SKM-1 (cell line): Measurements from ENCODE around the gene MGAT3.

Experiments used
- DNase-seq: peaks from one replicate; lab custom pipeline; 2025; ENCODE audit not compliant: unreplicated experiment; lab: John Stamatoyannopoulos, UW

MGAT3 gene

GRCh38 chr22:39449708-39450107 is 7.1 kb upstream of the MGAT3 start:
- no peak for DNase-seq

DNA sequence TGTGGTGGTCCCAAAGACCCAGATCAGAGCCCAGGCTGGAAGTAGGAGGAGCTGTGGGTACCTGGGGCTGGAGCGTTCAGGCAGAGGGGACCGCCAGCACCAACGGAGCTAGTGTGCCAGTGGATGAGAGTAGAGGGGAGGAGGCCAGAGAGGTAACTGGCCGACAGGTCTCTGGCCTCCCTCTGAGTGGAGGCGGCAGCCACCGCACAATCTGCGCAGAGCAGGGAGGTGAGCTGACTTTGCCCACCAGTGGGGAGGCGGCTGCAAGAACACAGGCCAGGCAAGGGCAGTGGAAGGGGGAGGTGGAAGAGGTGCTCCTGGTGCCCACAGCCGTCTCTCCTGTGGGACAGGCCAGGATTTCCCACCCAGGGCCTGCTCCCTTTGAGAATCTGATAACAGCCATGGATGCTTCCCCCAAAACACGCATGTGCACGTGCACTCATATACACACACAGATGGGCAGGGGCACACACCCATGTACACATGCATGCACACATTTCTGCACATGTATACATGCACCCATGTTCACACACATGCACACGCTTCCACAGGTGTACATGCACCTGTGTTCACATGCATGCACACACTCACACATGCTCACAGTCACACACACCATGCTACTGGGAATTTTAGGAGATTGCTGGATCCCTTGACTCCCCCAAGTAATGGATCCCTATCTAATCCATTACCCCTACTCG is 6.4 kb upstream of the MGAT3 start:
- no peak for DNase-seq

- no peak for DNase-seq
Measured at GRCh38 chr22:39452740-39453040, 4.1 kb upstream of the MGAT3 start.

DNA sequence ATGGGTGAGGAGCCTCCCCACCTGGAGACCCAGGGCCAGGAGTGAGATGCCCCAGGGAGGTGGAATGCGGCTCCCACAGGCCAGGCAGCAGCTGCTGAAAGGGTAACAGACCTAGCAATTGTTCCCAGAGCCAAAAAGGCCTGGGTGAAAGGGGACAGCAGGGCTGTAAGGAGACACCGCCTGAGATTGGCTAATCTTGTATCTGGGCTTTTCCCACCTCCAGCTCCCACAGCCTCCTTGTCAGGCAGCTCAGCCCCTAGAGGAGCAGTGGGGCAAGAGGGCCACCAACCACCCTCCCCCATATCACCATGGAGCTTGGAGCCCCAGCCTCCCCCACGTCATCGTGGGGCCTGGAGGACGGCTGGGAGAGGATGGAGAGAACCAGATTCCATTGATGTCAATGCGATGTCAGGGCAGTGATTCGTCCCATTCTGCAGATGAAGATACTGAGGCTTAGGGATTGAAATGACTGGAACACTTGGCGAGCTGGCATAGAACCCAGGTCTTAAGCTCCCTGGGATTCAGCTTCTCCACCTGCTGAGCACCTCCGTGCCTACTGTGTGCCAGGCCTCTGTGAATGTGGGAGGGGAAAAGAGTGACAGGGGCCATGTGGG is 2.9 kb upstream of the MGAT3 start:
- DNase-seq = no peak

DNA sequence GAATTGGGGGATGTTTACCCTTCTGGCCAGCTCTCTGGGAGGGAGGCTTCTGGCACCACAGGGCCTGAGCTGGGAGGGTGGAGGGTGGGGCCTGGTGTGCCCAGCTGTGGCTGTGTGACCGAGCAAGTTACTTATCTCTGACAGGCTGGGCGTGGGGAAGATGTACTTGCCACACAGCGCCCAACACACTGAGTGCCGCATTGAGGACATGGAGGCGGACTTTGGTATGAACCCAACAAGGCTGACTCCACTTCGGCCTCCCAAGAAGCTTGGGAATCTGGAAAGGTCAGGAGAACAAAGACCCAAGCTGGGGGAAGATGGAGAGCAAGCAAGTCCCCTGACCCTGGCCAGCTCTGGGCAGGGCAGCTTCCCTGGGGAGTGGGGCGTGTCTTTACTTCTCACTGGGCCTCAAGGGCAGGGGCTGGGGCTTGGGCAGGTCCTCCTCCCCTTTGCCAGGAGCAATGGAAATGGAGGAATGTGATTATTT is 2.4 kb upstream of the MGAT3 start:
- DNase-seq = no peak

GRCh38 chr22:39457198-39457555 is 365 bp downstream of the MGAT3 start:
- DNase-seq = no peak

DNA sequence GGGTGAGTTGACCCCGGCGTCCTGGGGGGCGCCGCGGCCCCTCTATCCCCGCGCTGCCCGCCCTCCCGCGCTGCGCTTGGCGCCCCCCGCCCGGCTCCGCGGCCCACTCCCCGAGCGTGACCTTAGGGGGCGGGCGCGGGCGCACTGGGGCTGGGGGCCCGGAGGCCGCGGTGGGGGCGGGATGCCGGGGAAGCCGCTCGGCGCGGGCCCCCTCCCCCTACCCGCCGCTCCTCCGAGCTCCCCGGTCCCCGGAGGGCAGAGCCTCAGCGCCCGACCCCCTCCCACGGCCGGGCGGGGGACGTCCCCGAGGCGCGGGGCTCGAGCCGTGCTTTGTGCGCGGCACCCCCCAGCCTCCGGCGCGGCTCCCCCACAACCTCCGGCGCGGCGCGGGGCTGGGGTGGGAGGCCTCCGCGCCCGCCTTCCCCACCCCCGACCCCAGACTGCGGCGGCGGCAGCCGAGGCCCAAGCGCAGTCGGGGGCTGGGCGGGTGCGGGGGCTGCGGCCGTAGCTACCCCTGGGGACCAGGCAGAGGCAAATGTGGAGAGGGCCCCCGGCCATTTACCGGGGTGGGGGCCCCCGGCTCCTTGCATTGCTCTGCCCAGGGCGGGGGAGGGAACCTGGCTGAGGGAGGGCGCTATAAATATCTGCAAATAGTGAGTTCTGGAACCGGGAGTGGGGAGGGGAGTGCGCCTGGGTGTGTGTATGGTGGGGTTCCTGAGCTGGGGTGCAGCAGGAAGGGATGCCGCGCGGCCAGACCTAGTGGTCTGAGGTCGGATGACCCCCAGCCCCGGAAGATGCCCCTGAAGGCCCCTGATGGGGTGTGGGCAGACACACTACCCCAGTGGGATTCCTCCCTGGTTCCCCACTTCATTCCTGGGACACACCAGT is 988 bp downstream of the MGAT3 start:
- DNase-seq = no peak

GRCh38 chr22:39458444-39459083 is 1.8 kb downstream of the MGAT3 start:
- DNase-seq = no peak

DNA sequence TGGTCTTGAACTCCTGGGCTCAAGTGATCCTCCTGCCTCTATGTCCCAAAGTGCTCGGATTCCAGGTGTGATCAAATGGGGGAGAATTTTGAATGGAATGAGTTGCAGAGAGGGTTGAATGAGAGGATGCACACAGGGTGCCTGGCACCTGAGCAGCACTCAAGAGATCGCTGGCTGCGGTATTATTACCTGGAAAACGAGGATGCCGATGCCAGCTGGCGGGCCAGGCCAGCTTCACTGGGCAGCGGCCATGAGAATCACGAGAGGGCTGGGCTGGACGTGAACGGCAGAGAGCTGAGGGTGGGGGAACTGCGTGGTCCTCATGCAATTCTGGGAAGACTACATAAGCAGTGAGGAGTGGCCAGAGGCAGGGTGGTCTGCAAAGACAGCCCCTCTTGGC is 2.9 kb downstream of the MGAT3 start:
- DNase-seq = no peak

DNA sequence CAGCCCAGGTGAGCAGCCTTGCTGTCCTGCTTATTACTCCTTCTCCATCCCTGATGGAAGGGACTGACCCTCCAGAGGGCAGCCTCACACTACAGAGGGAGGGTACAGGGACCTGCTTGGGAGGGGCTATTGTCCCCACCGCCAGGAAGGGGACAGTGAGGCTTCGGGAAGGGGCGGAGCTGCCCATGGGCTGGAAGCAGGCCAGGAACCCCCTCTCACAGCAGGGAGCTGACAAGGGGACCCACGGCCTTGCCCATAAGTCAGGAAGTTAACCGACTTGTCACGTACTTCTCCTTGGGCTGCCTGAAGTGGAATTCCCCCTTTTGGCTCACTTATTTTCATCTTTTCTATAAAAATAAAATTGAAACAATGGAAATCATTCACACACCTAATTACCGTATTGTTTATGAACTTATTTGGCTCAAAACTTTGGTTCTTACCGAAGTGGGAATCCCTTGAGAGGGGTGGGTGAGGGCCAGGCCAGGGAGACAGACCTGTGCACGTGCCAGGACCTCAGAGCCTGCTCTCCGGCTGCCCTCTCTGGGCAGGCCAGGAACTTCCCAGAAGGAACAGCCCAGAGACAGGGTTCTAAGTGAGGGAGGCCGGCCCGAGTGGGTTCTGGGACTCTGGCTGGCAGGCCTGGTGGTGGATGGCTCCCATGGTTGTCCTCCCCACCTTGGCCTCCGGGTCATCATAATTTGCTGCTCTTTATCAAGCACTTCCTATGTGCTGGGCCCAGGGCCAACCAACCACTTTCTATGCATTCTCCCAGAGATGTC is 5.8 kb downstream of the MGAT3 start:
- DNase-seq = no peak

- DNase-seq = no peak
Measured at GRCh38 chr22:39463277-39463676, 6.5 kb downstream of the MGAT3 start.

DNA sequence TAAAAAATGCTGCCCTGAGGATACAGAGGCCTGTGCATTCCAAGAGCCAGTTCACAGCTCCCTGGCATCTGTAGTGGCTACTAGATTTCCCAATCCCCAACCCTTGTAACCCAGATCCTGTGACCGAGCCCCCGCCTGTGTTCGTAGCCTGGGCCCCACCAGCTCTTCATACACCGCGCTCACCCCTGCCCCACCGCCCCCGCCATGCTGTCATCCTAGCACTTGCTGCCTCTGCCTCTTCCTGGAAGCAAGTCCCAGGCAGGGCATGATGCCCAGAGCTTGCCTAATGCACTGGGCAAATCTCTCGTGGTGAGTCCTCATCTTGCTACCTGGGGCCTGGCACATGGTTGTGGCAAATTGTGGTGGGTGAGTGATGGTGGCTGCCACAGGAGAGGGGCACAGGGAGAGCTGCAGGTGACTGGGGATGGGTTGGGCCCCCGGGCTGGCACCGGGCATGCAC is 7.1 kb downstream of the MGAT3 start:
- no peak for DNase-seq

DNA sequence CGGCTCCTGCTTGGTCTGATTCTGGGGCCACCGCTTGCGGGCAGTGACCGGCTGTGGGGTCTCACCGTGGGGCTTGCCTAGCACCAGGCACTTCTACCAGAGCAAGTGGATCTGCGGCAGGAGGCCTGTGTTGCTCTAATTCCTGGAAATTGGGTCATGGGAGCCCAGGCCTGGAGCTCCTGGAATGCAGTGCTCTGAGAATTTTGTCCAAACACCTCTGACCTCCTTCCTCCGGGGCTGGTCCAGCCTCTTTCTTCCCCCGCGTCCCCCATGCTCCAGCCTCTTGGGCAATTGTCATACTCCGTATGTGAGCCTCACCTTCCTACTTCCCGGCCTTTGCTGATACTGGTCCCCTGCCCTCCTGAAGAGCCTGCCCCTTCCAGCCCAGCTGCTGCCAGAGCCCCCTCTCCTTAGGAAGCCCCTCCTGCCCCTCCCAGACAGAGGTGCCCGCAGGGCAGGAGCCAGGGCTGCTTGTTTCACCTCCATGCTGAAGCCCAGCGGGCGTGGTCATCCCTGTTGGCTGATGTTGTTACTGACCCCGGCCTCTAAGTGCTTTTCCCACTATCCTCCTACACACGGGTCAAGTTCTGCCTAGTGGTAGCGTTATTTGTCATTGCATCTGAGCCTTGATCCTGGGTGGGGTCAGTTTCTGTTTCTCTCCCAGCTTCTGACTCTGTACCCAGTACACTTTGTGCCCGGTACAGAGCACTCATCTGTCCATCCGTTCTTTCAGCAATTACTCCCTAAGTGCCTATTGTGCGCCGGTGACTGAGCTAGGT is 9.6 kb downstream of the MGAT3 start:
- DNase-seq = no peak

DNA sequence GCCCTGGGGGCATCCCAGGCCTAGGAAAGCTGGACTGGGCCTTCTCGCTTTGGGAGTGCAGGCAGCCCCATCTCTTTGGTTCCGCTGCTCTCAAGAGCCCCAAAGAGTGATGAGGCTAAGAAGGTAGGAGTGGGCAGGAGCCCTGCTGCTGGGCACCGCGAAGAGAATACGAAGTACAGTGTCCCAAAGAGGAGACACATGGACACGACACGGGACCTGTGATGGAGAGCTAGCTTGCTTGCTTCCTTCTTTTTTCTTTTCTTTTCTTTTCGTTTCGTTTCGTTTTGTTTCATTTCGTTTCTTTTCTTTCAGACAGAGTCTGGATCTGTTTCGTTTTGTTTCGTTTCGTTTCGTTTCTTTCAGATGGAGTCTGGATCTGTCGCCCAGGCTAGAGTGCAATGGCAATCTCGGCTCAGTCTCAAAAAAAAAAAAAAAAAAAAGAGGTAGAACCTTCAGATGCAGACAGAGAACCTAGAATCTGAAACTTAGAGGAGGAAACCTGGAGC is 10.6 kb downstream of the MGAT3 start:
- DNase-seq = no peak

GRCh38 chr22:39468487-39469325 is 11.9 kb downstream of the MGAT3 start:
- no peak for DNase-seq

DNA sequence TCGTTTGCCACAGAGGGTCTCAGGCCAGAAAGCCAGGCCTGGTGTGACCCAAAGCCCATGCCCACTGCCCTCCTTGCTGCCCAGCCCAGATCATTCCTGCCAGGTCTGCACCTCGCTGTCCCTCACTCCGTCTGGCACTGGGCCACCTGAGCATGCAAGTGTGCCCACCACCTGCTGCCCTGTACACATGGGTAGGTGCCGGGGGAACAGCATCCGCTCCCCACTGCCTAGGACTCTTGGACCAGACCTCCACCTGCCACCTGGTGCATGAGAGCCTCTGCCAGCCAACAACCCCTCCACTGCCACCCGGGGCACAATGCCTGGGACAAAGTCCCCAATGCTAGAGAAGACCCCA is 12.5 kb downstream of the MGAT3 start:
- no peak for DNase-seq

DNA sequence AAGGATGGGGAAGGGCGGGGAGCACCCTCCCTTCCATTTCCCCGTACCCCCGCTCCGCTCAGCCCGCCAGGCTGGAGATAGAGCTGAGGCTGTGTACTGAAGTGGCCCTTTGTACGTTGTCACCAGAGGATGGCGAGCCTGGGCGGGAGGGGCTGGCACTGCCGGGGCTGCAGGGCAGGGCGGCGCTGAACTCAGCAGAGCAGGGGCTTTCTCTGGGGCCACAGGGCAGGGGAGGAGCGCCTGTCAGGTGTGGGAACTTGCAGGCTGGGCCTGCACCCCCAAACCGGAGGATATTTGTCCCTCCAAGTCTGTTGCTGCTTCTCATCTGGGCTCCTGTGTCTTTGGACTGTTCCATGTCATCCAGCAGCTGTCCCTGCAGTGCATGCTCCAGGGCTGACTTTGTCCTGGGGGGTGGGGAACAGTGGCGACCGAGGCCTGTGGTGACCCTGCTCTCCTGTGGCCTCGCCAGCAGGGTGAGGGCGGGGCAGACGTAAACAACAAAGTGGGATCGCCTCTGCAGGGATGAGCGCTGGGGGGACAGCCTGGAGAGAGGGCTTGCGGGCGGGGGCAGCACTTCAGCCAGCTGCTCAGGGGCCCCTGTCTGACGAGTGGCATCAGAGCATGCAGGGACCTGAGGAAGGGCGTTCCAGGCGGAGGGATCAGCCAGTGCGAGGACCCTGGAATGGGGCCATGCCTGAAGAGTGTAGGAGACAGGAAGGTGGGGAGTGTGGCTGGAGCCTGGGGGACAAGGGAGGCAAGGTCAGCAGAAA is 13.1 kb downstream of the MGAT3 start:
- no peak for DNase-seq
